Vagina (tissue), 2 donors: Measurements from ENCODE around the gene ATG2A.

Experiments
- CTCF ChIP-seq, 3 experiments: fragments of 450-650 bp in 2 of 3; fragments of 200-600 bp in 1 of 3; sonication (generic) in 1 of 3; IDR thresholded peaks; one replicate each; pipeline ENCODE4 v1.5.1; 2017 to 2019; ENCODE audit warnings: antibody characterized with exemption in 3 of 3, mild to moderate bottlenecking in 2 of 3, moderate library complexity in 2 of 3
- POLR2A ChIP-seq, 2 donors: fragments of 450-650 bp; IDR thresholded peaks; one replicate each; pipeline ENCODE4 v1.6.1; 2017; ENCODE audit warnings: antibody characterized with exemption in 2 of 2, mild to moderate bottlenecking in 2 of 2, moderate library complexity in 2 of 2
- POLR2AphosphoS5 ChIP-seq, 2 donors: sonication (generic); formaldehyde crosslinking; IDR thresholded peaks; one replicate each; pipeline ENCODE4 v1.9.0; 2017; ENCODE audit warnings: antibody characterized with exemption in 2 of 2, mild to moderate bottlenecking in 2 of 2, low read depth in 1 of 2; ENCODE audit not compliant: insufficient read depth in 1 of 2

- TF ChIP-seq CTCF (IDR thresholded peaks at IDR 0.05), result no peak
- TF ChIP-seq POLR2A (IDR thresholded peaks at IDR 0.05), result no peak
- no peak for TF ChIP-seq POLR2AphosphoS5 (IDR thresholded peaks at IDR 0.05; ENCODE audit: insufficient read depth in 1 of 2, low read depth in 1 of 2)
Measured at GRCh38 chr11:64919627-64920026, 2.6 kb upstream of the ATG2A start.
